Posterior vena cava (tissue), 2 donors: Measurements from ENCODE around the gene TOE1. TPM values are rescaled to one million over a fixed set of nuclear protein-coding genes. Genes with fewer than 3 reads are reported as not detected.
"Not testable (repeated sequence)": the region's sequence is repeated elsewhere in the genome, so short reads cannot be mapped to it uniquely, and the experiment has no call there.

Source experiments
- DNase-seq: peaks from one replicate; pipeline ENCODE4 v3.0.0-alpha.2; 2020; ENCODE audit warnings: low spot score
- intact Hi-C, 2 donors: fragments of 100-400 bp; cut with DNase I; formaldehyde crosslinking; loops; one replicate each; pipeline versions ENCODE4 v1.14.1 to v1.14.2; 2022 to 2023
- total RNA-seq, 2 donors: library from RNA; stranded (reverse); fragmentation: NEBNext Ultra II Directional; extraction: Animal tissue kit (Norgen Biotek cat#: 25700); gene quantifications; one replicate each; pipeline ENCODE4 v1.2.1, GENCODE V29; 2021
- donor health status: DM: yes; HTN: yes; CAD: no.
- donor health status: DM: yes; HTN: yes; CAD: no.

The TOE1 gene
- total RNA-seq, 2 donors from 2014 or later = 5.8 to 7.0 TPM

- DNase-seq, intact Hi-C loops: not testable (repeated sequence)
These were observed 44.2 kb downstream of the TOE1 start for GRCh38 chr1:45384213-45384612.

- DNase-seq = no peak
- intact Hi-C loops = no loop called here
These were observed 45.3 kb downstream of the TOE1 start for GRCh38 chr1:45385302-45385701.

- intact Hi-C loops = no loop called here
- no peak for DNase-seq
These were observed 46.2 kb downstream of the TOE1 start for GRCh38 chr1:45386219-45386618.

Other genes with a start within 250 kb of the TOE1 start
- gene ZSWIM5, start 133.6 kb upstream of the TOE1 start, total RNA-seq = 1 to 10 TPM; 1.9 to 2.4 TPM
- under 1 TPM; 0.38 to 0.83 TPM for gene HPDL, start 13.3 kb upstream of the TOE1 start, total RNA-seq
- 10 to 100 TPM; 15.1 to 15.7 TPM for gene MUTYH, start 270 bp downstream of the TOE1 start, total RNA-seq
- 1 to 10 TPM; 2.8 to 3.0 TPM for gene TESK2, start 151.0 kb downstream of the TOE1 start, total RNA-seq
- 1 to 10 TPM; 2.5 to 2.9 TPM for gene CCDC163, start 159.9 kb downstream of the TOE1 start, total RNA-seq
- gene MMACHC, start 160.1 kb downstream of the TOE1 start, total RNA-seq = 1 to 10 TPM; 2.8 to 3.9 TPM
- 100 to 1,000 TPM; 255 to 329 TPM for gene PRDX1, start 181.7 kb downstream of the TOE1 start, total RNA-seq
- gene AKR1A1, start 210.7 kb downstream of the TOE1 start, total RNA-seq = 100 to 1,000 TPM in 1 of 2 donors, 10 to 100 TPM in 1; 97.2 to 119 TPM
- gene NASP, start 243.9 kb downstream of the TOE1 start, total RNA-seq = 10 to 100 TPM; 36.7 to 45.5 TPM